Mesendoderm (in vitro differentiated cells): Measurements from ENCODE around the gene ZBTB48.
A peak's percentile ranks its signal among the peaks of the same experiment; 100 is the strongest.

ENCODE experiments used
- DNase-seq: peaks from one replicate; pipeline ENCODE4 v3.0.0; 2013
- H2AK5ac ChIP-seq: 2 replicates; pipeline ENCODE4 v1.6.1; 2013; ENCODE audit warnings: low read length, inconsistent platforms
- H2BK120ac ChIP-seq: 2 replicates; pipeline ENCODE4 v1.6.1; 2013; ENCODE audit warnings: low read depth, mild to moderate bottlenecking, low read length, moderate library complexity, mixed read lengths
- H2BK15ac ChIP-seq: replicated peaks from 2 replicates; pipeline ENCODE4 v1.6.1; 2013; ENCODE audit warnings: low read depth, mild to moderate bottlenecking, moderate library complexity
- H2BK5ac ChIP-seq: 2 replicates; pipeline ENCODE4 v1.6.1; 2013; ENCODE audit warnings: low read length, inconsistent platforms
- H3K18ac ChIP-seq: 2 replicates; pipeline ENCODE4 v1.6.1; 2013; ENCODE audit warnings: mild to moderate bottlenecking, low read length, mixed read lengths
- H3K23ac ChIP-seq: one replicate; pipeline ENCODE4 v1.6.1; 2013; ENCODE audit warnings: low read length
- H3K27ac ChIP-seq: 2 replicates; pipeline ENCODE4 v1.5.1; 2013; ENCODE audit warnings: low read depth, mild to moderate bottlenecking, inconsistent platforms, low read length, moderate library complexity
- H3K27me3 ChIP-seq: 2 replicates; pipeline ENCODE4 v1.6.1; 2013; ENCODE audit warnings: low read length, control low read depth, mild to moderate bottlenecking, inconsistent platforms; ENCODE audit not compliant: insufficient read depth, poor library complexity
- H3K36me3 ChIP-seq: 2 replicates; pipeline ENCODE4 v1.6.1; 2013; ENCODE audit warnings: low read length, inconsistent platforms; ENCODE audit not compliant: control insufficient read depth, insufficient read depth
- H3K4ac ChIP-seq: one replicate; pipeline ENCODE4 v1.6.1; 2013; ENCODE audit warnings: low read depth, mild to moderate bottlenecking, low read length, moderate library complexity
- H3K4me1 ChIP-seq: 2 replicates; pipeline ENCODE4 v1.6.1; 2013; ENCODE audit warnings: low read depth, low read length, inconsistent platforms; ENCODE audit not compliant: control insufficient read depth
- H3K4me2 ChIP-seq: 2 replicates; pipeline ENCODE4 v1.6.1; 2013; ENCODE audit warnings: low read length
- H3K4me3 ChIP-seq: 2 replicates; pipeline ENCODE4 v1.5.1; 2013; ENCODE audit warnings: mild to moderate bottlenecking, low read length
- H3K56ac ChIP-seq: one replicate; pipeline ENCODE4 v1.6.1; 2013; ENCODE audit warnings: low read length
- H3K79me1 ChIP-seq: 2 replicates; pipeline ENCODE4 v1.6.1; 2013; ENCODE audit warnings: low read length, inconsistent platforms
- H3K79me2 ChIP-seq: 2 replicates; pipeline ENCODE4 v1.6.1; 2013; ENCODE audit warnings: mild to moderate bottlenecking, low read length; ENCODE audit not compliant: control insufficient read depth, insufficient read depth
- H3K9ac ChIP-seq: 2 replicates; pipeline ENCODE4 v1.6.1; 2013; ENCODE audit warnings: low read length, inconsistent platforms
- H4K5ac ChIP-seq: one replicate; pipeline ENCODE4 v1.6.1; 2013; ENCODE audit warnings: low read length
- H4K8ac ChIP-seq: one replicate; pipeline ENCODE4 v1.6.1; 2013; ENCODE audit warnings: low read depth, mild to moderate bottlenecking, control low read depth, low read length, moderate library complexity
- WGBS: extraction: QIAGEN DNeasy Blood & Tissue Kit; methylation state at CpG from one replicate; pipeline ENCODE4 v1.1.7; 2013; ENCODE audit warnings: low lambda C conversion rate, missing lambda C conversion rate; ENCODE audit not compliant: insufficient coverage; ENCODE audit errors: extremely low coverage; 5-methylcytosine and 5-hydroxymethylcytosine counted together

ZBTB48 gene

DNA sequence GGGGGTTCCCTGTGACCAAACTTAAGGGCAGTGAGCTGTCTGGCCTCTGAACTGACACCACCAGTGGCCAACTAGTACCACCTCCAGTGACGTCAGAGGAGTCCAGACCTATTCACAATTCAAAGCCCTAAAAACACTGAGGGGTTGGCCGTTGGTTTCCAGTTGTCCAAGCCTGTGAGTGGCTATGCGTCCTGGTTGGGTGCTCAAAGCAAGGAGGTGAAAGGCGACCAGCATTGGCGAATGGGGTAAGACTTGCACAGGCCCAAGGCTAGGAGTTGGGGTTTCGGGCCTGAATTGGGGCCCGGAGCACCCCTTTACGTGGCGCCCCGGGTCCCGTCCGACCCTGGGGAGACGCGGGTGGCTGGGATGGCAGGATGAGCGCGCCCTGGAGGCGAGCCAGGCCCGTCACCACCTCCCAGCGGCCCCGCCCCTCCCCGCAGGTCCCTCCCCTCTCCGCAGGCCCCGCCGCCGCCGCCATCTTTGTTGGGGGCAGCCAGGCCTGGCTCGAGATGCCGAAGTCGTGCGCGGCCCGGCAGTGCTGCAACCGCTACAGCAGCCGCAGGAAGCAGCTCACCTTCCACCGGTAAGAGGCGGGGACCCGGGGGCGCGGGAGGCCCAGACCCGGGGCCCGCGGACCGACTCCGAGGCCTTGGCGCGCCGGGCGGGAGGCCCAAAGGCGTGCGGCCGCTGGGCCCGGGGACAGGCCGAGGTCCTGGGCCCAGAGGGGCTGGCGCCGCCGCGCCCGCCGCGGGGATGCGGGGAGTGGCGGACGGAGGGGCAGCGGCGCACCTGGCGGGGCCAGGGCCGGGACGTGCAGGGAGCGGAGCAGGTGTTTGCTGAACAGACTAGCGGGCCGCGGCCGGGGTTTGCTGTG, 45.2 kb downstream of the ZBTB48 start, which contains the start of gene THAP3:
TSS of gene THAP3 (plus strand) at position 159 of the 874 bp plus-strand sequence. CDS start at position 510, 351 bp downstream.
- Histone ChIP-seq H4K5ac (no peak within 1 kb of the TSS), H3K56ac (peak within 1 kb of the TSS; percentile 88), H3K79me1 (peaks cover 15% of the 10 kb centered on the region), H3K4me1 (no peaks in the 10 kb centered on the region), H2BK15ac (no peak within 1 kb of the TSS), H3K4ac (peak within 1 kb of the TSS; percentile 20), H2AK5ac (no peak within 1 kb of the TSS), H3K23ac (peak within 1 kb of the TSS; percentile 80), H3K4me3 (peak within 1 kb of the TSS; percentile 68), H3K4me2 (peak within 1 kb of the TSS; percentile 88), H3K9ac (peak within 1 kb of the TSS; percentile 75), H3K18ac (peak within 1 kb of the TSS; percentile 28), H4K8ac (no peak within 1 kb of the TSS), H3K36me3 (peaks cover 9% of the 10 kb centered on the region), H3K79me2 (peaks cover 5% of the 10 kb centered on the region), H3K27ac (peak within 1 kb of the TSS; percentile 42), H2BK120ac (no peak within 1 kb of the TSS), H2BK5ac (no peak within 1 kb of the TSS), H3K27me3 (no peaks in the 10 kb centered on the region)
- peak; percentile 91 for DNase-seq
- no CpG with 5 or more reads among the region's 73 CpGs for WGBS

DNA sequence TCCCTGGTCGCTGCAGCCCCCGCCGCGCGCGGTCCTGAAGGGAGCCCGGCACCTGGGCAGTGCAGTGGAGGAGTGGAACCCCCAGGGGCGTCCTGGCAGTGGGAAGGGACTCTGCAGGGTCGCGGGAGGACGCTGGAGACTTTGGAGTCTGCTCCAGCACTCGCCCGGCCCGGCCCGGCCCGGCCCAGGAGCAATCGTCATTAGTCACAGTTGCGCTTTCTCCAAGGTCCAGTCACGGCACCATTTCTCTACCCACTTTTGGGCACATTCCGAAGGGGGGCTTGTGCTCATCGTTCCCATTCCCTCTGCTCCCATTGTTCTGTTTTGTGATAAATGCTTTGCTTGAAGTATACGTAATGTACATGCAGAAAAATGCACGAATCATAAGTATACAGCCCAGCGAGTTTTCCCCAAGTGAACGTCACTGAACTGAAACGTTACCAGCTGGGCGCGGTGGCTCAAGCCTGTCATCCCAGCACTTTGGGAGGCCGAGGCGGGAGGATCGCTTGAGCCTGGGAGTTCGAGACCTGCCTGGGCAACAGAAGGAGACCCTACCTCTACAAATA, 45.9 kb downstream of the ZBTB48 start:
- Histone ChIP-seq H2AK5ac (no peak overlapping the region), H3K4ac (peak overlapping the region; percentile 20), H2BK15ac (no peak overlapping the region), H3K56ac (peak overlapping the region; percentile 88), H4K5ac (no peak overlapping the region), H3K79me1 (peaks cover 15% of the 10 kb centered on the region), H3K4me2 (peak overlapping the region; percentile 60), H4K8ac (no peak overlapping the region), H3K27me3 (no peaks in the 10 kb centered on the region), H2BK120ac (no peak overlapping the region), H3K18ac (peak overlapping the region; percentile 28), H3K4me1 (no peaks in the 10 kb centered on the region), H3K23ac (peak overlapping the region; percentile 80), H3K27ac (peak overlapping the region; percentile 42), H2BK5ac (no peak overlapping the region), H3K79me2 (peaks cover 5% of the 10 kb centered on the region), H3K36me3 (peaks cover 5% of the 10 kb centered on the region), H3K4me3 (peak overlapping the region; percentile 68), H3K9ac (peak overlapping the region; percentile 57)
- no CpG with 5 or more reads among the region's 32 CpGs for WGBS
- DNase-seq = peak; percentile 10

DNA sequence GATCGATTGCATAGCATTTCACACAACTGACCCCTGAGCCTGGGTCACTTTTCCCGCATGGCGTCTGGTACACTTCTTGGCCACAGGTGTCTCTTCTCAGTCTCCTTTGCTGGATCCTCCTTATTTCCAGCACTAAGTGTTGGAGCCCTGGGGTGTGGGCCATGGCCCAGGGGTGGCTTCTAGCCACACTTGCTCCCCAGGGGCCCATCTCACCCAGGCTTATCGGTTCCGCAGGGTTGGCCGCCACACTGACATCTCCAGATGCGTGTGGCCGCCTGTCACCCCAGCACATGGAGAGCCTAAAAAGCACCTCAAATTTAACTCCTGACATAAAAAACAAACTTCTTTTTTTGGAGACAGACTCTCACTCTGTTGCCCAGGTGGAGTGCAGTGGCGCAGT, 47.2 kb downstream of the ZBTB48 start:
- H2BK120ac ChIP-seq = no peak overlapping the region
- peaks cover 13% of the 10 kb centered on the region for H3K79me1 ChIP-seq
- peaks cover 5% of the 10 kb centered on the region for H3K79me2 ChIP-seq
- no peaks in the 10 kb centered on the region for H3K4me1 ChIP-seq
- no peak overlapping the region for H3K4me3 ChIP-seq
- no CpG with 5 or more reads among the region's 9 CpGs for WGBS
- no peak overlapping the region for H3K4ac ChIP-seq
- no peak overlapping the region for H3K56ac ChIP-seq
- no peak overlapping the region for H2BK15ac ChIP-seq
- H4K5ac ChIP-seq = no peak overlapping the region
- H2AK5ac ChIP-seq = no peak overlapping the region
- no peak overlapping the region for H4K8ac ChIP-seq
- DNase-seq = no peak
- H3K9ac ChIP-seq = no peak overlapping the region
- H3K4me2 ChIP-seq = no peak overlapping the region
- H3K23ac ChIP-seq = no peak overlapping the region
- no peaks in the 10 kb centered on the region for H3K27me3 ChIP-seq
- no peak overlapping the region for H3K18ac ChIP-seq
- no peak overlapping the region for H3K27ac ChIP-seq
- peaks cover 4% of the 10 kb centered on the region for H3K36me3 ChIP-seq
- H2BK5ac ChIP-seq = no peak overlapping the region

DNA sequence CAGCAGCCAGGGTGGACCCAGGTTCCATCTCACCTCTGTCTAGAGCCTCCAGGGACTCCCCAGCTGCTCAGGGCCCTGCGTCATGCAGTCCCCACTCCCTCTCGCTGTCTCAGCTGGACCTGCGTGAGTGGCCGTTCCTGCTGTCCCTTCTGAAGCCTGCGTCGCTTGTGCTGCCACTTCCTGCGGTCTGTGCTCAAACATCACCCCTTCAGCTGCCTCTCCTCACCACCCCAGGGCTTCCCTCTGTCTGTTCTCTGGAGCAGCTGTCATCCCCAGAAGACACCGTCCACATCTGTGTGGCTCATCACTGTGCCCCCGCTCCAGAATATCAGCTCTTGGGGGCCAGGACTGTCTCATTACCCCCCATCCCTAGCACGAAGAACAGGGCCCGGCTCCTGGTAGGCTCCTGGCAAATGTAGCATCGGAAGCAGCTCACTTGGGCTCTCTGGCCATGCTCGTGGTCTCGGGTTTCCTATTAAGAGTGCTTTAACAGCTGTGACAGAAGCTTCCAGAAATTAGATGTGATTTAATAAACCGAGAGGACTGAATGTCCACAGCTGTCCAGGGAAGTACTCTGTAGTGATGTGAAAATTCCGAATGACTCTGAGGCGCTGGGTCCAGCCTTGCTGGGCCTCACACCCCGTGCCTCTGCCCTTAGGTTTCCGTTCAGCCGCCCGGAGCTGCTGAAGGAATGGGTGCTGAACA, 48.2 kb downstream of the ZBTB48 start:
- H3K4me3 ChIP-seq = no peak overlapping the region

DNA sequence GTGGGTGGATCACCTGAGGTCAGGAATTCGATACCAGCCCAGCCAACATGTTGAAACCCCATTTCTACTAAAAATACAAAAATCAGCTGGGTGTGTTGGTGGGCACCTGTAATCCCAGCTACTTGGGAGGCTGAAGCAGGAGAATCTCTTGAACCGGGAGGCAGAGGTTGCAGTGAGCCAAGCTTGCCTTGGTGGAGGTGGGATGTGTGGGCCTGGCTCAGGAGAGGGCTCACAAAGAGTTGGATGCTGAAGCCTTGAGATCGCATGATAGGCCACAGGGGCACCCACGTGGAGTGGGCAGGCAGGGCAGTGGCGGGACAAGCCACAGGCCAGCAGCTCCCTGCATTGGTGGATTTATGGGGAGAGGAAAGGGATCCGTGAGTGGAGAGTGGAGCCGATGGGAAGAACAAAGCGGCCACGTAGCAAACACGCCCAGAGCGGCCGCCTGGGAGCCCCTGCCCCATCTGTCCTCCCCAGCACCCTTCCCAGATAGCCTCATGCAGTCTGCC, 49.2 kb downstream of the ZBTB48 start:
- Histone ChIP-seq H4K8ac (no peak overlapping the region), H3K27ac (no peak overlapping the region), H3K4me3 (no peak overlapping the region), H3K4me2 (no peak overlapping the region), H3K36me3 (no peaks in the 10 kb centered on the region), H3K79me2 (peaks cover 3% of the 10 kb centered on the region), H3K27me3 (no peaks in the 10 kb centered on the region), H2AK5ac (no peak overlapping the region), H3K23ac (no peak overlapping the region), H4K5ac (no peak overlapping the region), H3K56ac (no peak overlapping the region), H3K4ac (no peak overlapping the region), H2BK120ac (no peak overlapping the region), H2BK5ac (no peak overlapping the region), H3K9ac (no peak overlapping the region), H2BK15ac (no peak overlapping the region), H3K4me1 (no peaks in the 10 kb centered on the region), H3K79me1 (peaks cover 9% of the 10 kb centered on the region), H3K18ac (no peak overlapping the region)
- WGBS = no CpG with 5 or more reads among the region's 12 CpGs
- no peak for DNase-seq

More for the DNA sequence above, 48.2 kb downstream of the ZBTB48 start:
- Histone ChIP-seq H2BK15ac (no peak overlapping the region), H3K27ac (no peak overlapping the region), H3K4me2 (no peak overlapping the region), H3K9ac (no peak overlapping the region), H2AK5ac (no peak overlapping the region), H2BK5ac (no peak overlapping the region), H3K23ac (no peak overlapping the region), H3K79me1 (peaks cover 9% of the 10 kb centered on the region), H3K4me1 (no peaks in the 10 kb centered on the region), H3K27me3 (no peaks in the 10 kb centered on the region), H3K36me3 (no peaks in the 10 kb centered on the region), H2BK120ac (no peak overlapping the region), H3K18ac (no peak overlapping the region), H3K4ac (no peak overlapping the region), H4K8ac (no peak overlapping the region), H4K5ac (no peak overlapping the region), H3K79me2 (peaks cover 3% of the 10 kb centered on the region), H3K56ac (no peak overlapping the region)
- DNase-seq = no peak
- no CpG with 5 or more reads among the region's 21 CpGs for WGBS
